ENCODE results near the gene FEZ2.

- TF ChIP-seq POLR2A (IDR thresholded peaks at IDR 0.05; ENCODE audit: low read length) (no peak), GATA1 (IDR thresholded peaks at IDR 0.05; ENCODE audit: low read depth, low read length) (no peak)
Observed at GRCh38 chr2:36565712-36566111, 32.3 kb downstream of the FEZ2 start.
